OCI-LY7 (cell line): Measurements from ENCODE around the gene MRFAP1L1.

Experiments
- EZH2phosphoT487 ChIP-seq: fragments of 200-600 bp; sonication (generic); IDR thresholded peaks from 2 replicates; pipeline ENCODE4 v1.6.1; 2018; ENCODE audit warnings: low read depth, borderline replicate concordance, mild to moderate bottlenecking, mixed run types, antibody characterized with exemption, low read length, moderate library complexity, mixed read lengths
- TF ChIP-seq, protein P1 (sequence below): fragments of 200-600 bp; sonication (generic); conservative IDR thresholded peaks from 2 replicates; pipeline ENCODE4 v1.5.1; 2014; ENCODE audit warnings: mild to moderate bottlenecking, antibody characterized with exemption, low read length, moderate library complexity, mixed read lengths

DNA sequence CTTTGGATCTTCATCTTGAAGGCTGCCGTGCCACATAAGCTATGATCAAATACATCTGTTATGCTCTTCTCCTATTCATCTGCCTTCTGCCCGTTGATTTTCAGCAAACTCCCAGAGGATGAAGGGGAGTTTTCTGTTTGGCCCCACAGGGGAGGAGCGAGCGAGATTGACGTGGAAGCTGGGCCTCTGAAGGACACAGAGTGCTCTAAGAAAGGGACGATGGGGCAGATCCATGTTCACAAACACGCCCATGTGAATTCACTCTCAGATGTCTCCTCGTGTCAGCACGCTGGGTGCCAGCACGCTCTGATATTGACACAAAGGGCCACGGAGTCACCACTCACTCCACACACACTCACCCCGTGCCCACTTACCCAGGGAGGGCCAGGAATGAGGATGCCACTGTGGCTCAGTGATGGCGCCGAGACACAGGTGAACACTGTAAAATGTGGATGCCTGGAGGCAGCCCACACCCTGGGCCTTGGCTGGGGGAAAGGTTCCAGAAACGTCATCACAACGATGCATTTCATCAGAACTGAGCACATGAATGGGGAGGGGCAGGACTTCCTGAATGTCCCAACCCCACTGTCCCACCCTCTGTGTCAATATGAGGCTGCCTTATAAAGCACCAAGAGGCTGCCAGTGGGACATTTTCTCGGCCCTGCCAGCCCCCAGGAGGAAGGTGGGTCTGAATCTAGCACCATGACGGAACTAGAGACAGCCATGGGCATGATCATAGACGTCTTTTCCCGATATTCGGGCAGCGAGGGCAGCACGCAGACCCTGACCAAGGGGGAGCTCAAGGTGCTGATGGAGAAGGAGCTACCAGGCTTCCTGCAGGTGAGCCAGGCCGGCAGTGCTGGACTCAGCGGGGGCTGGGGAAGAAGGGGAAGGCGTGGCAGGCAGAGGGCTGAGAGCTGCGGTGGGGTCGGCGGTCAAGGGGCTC is 16.2 kb downstream of the MRFAP1L1 start, which contains the start of gene S100P:
- TF ChIP-seq, protein P1, sequence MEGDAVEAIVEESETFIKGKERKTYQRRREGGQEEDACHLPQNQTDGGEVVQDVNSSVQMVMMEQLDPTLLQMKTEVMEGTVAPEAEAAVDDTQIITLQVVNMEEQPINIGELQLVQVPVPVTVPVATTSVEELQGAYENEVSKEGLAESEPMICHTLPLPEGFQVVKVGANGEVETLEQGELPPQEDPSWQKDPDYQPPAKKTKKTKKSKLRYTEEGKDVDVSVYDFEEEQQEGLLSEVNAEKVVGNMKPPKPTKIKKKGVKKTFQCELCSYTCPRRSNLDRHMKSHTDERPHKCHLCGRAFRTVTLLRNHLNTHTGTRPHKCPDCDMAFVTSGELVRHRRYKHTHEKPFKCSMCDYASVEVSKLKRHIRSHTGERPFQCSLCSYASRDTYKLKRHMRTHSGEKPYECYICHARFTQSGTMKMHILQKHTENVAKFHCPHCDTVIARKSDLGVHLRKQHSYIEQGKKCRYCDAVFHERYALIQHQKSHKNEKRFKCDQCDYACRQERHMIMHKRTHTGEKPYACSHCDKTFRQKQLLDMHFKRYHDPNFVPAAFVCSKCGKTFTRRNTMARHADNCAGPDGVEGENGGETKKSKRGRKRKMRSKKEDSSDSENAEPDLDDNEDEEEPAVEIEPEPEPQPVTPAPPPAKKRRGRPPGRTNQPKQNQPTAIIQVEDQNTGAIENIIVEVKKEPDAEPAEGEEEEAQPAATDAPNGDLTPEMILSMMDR: no peak
- no peak for TF ChIP-seq EZH2phosphoT487
